Spleen (tissue), 11 donors: Measurements from ENCODE around the gene ALDOB. TPM values are rescaled to one million over a fixed set of nuclear protein-coding genes. Genes with fewer than 3 reads are reported as not detected.

Source experiments
- DNase-seq: peaks from one replicate; pipeline ENCODE4 v3.0.0-alpha.2; 2020
- H3K27ac ChIP-seq, 8 donors: fragments of 200-600 bp; sonication (generic) in 7 of 8; 1 replicate in 4 of 8; 2 replicates in 4 of 8; pipeline versions ENCODE4 v1.5.0 to v1.8.0; 2016 to 2021; ENCODE audit warnings: inconsistent platforms in 4 of 8, mild to moderate bottlenecking in 4 of 8, moderate library complexity in 1 of 8
- H3K27me3 ChIP-seq, 7 donors: fragments of 200-600 bp; sonication (generic) in 6 of 7; replicated peaks in 1 of 7; 1 replicate in 4 of 7; 2 replicates in 3 of 7; pipeline versions ENCODE4 v1.5.0 to v1.8.0; 2016 to 2021; ENCODE audit warnings: inconsistent platforms in 3 of 7, mild to moderate bottlenecking in 1 of 7
- H3K36me3 ChIP-seq, 6 donors: fragments of 200-600 bp; sonication (generic) in 5 of 6; 1 replicate in 4 of 6; 2 replicates in 2 of 6; pipeline versions ENCODE4 v1.5.0 to v1.8.0; 2016 to 2021; ENCODE audit warnings: inconsistent platforms in 2 of 6
- H3K4me1 ChIP-seq, 6 donors: fragments of 200-600 bp; sonication (generic) in 5 of 6; 1 replicate in 3 of 6; 2 replicates in 3 of 6; pipeline versions ENCODE4 v1.5.0 to v1.8.0; 2016 to 2021; ENCODE audit warnings: inconsistent platforms in 3 of 6
- H3K4me3 ChIP-seq, 8 donors: fragments of 200-600 bp; sonication (generic) in 7 of 8; 1 replicate in 4 of 8; 2 replicates in 4 of 8; pipeline versions ENCODE4 v1.5.0 to v1.8.0; 2016 to 2021; ENCODE audit warnings: inconsistent platforms in 4 of 8, mild to moderate bottlenecking in 4 of 8, moderate library complexity in 2 of 8
- H3K9me3 ChIP-seq, 8 donors: fragments of 200-600 bp; sonication (generic) in 7 of 8; 1 replicate in 4 of 8; 2 replicates in 4 of 8; pipeline versions ENCODE4 v1.5.0 to v1.8.0; 2016 to 2021; ENCODE audit warnings: inconsistent platforms in 4 of 8
- POLR2A ChIP-seq, 3 donors: fragments of 450-650 bp; IDR thresholded peaks; one replicate each; pipeline ENCODE4 v1.5.1; 2017; ENCODE audit warnings: antibody characterized with exemption in 3 of 3, mild to moderate bottlenecking in 1 of 3
- POLR2AphosphoS5 ChIP-seq, 3 donors: sonication (generic); formaldehyde crosslinking; IDR thresholded peaks; one replicate each; pipeline ENCODE4 v1.5.1; 2017; ENCODE audit warnings: antibody characterized with exemption in 3 of 3
- WGBS, 5 donors: extraction: QIAGEN DNeasy Blood & Tissue Kit in 3 of 5; methylation state at CpG; one replicate each; pipeline versions ENCODE4 v1.1.5 to v1.1.7; 2013 to 2018; 5-methylcytosine and 5-hydroxymethylcytosine counted together
- intact Hi-C: fragments of 100-400 bp; cut with DNase I; formaldehyde crosslinking; loops from one replicate; pipeline ENCODE4 v1.15.0; 2023; ENCODE audit warnings: low total_unique reads
- polyA plus RNA-seq, 3 donors: library from polyadenylated mRNA; stranded (reverse); fragments of 200-250 nt; gene quantifications; one replicate each; pipeline ENCODE4 v1.2.1, GENCODE V29; 2013
- total RNA-seq, 7 donors: library from RNA; depleted of rRNA in 3 of 7; stranded (reverse); fragments of >200 nt in 3 of 7; fragmentation: NEBNext Ultra II Directional in 4 of 7; extraction: Animal tissue kit (Norgen Biotek cat#: 25700) in 4 of 7; gene quantifications; one replicate each; pipeline versions ENCODE4 v1.1.0 to v1.2.1, GENCODE V29; 2016 to 2021
- TF ChIP-seq, protein P1 (sequence below), 11 experiments: fragments of 200-600 bp in 7 of 11; fragments of 450-650 bp in 4 of 11; sonication (generic) in 4 of 11; IDR thresholded peaks in 8 of 11; conservative IDR thresholded peaks in 3 of 11; 1 replicate in 7 of 11; 2 replicates in 4 of 11; pipeline versions ENCODE4 v1.4.0 to v1.8.0; 2016 to 2021; ENCODE audit warnings: antibody characterized with exemption in 11 of 11, inconsistent platforms in 4 of 11, mild to moderate bottlenecking in 1 of 11
- donor health status: healthy with polysubstance abuse.
- donor health status: DM: no; HTN: no; CAD: no; lungs with moderate emphysema.
- donor health status: DM: no; HTN: no; CAD: no.
- donor health status: Bipolar disorder and iron deficiency.
- donor health status: healthy.
- donor health status: DM: no; HTN: no; CAD: no.
- donor health status: DM: yes; HTN: yes; CAD: no.

The ALDOB gene
- total and polyA plus RNA-seq, 10 donors, result 0.15 to 0.83 (median 0.40) TPM; not detected in 6

DNA sequence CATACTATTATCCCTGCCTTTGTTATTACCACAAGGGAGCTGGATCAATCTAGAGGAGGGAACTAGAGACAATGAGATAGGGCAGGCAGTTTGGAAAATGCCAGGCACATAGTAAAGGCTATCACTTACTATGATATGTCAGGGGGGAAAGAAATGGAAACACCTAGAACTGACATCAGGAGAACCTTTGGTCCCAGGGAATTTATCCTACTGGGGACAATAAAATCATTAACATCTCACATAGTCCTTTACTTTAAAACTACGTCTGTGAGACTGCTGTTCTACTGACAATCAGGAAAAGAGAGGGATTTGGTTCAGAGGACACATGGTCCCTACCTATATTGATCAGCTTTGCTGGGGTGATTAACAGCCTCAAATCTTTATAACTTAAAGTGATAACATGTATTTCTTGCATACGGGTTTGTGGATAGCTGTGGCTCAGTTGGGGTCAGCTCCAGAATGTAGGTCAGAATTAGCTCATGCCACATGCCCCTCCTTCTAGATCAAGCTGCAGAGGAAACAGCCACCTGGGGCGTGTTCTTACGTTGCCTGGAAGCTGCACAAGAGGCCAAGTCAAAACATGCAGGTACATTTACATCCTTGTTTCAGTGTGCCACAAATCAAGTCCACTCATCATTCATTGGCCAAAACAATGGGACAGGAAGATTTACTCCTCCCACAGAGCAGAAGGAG lies 43.9 kb upstream of the ALDOB start:
- no peaks in the 10 kb centered on the region for H3K4me1 ChIP-seq
- no peak overlapping the region for H3K27ac ChIP-seq
- H3K4me3 ChIP-seq, result no peak overlapping the region
- TF ChIP-seq POLR2AphosphoS5 (IDR thresholded peaks at IDR 0.05) (no peak), POLR2A (IDR thresholded peaks at IDR 0.05) (no peak)
- TF ChIP-seq, protein P1, sequence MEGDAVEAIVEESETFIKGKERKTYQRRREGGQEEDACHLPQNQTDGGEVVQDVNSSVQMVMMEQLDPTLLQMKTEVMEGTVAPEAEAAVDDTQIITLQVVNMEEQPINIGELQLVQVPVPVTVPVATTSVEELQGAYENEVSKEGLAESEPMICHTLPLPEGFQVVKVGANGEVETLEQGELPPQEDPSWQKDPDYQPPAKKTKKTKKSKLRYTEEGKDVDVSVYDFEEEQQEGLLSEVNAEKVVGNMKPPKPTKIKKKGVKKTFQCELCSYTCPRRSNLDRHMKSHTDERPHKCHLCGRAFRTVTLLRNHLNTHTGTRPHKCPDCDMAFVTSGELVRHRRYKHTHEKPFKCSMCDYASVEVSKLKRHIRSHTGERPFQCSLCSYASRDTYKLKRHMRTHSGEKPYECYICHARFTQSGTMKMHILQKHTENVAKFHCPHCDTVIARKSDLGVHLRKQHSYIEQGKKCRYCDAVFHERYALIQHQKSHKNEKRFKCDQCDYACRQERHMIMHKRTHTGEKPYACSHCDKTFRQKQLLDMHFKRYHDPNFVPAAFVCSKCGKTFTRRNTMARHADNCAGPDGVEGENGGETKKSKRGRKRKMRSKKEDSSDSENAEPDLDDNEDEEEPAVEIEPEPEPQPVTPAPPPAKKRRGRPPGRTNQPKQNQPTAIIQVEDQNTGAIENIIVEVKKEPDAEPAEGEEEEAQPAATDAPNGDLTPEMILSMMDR (IDR thresholded peaks at IDR 0.05 in 8 of 11, conservative IDR thresholded peaks at IDR 0.05 in 3 of 11), result no peak
- H3K27me3 ChIP-seq, result peaks cover 0 to 22% (median 0%) of the 10 kb centered on the region in 7 donors
- H3K36me3 ChIP-seq, result peaks cover 0 to 10% (median 0%) of the 10 kb centered on the region in 6 donors
- intact Hi-C loops, result no loop called here
- DNase-seq, result no peak
- WGBS, 5 donors, result 64 to 88% (median 76%) methylated on average over 4 of the region's 4 CpGs
- H3K9me3 ChIP-seq, result no peaks in the 10 kb centered on the region

DNA sequence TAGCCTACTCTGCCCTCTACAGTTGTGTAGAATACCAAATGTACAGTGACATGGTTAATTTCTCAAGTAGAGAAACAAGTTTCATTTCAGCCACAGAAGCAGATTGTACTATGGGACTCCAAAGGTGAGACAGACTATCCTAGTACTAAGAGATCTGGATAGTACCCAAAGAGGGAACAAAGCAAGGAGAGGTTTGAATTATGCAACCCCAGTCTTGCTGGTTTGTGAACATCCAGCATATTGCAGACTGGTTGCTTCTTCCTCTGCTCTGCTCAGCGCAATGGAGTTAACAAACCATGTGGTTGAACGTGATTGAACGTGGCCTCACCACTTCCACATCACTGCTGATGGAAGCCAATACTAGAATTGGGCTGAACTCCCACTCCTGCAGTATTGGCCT lies 43.3 kb upstream of the ALDOB start:
- Histone ChIP-seq H3K27ac (no peak overlapping the region), H3K27me3 (peaks cover 0 to 16% (median 0%) of the 10 kb centered on the region in 7 donors), H3K9me3 (no peaks in the 10 kb centered on the region), H3K4me1 (no peaks in the 10 kb centered on the region), H3K36me3 (peaks cover 0 to 10% (median 0%) of the 10 kb centered on the region in 6 donors), H3K4me3 (no peak overlapping the region)
- WGBS, 5 donors, result 43 to 62% (median 51%) methylated on average over 3 of the region's 3 CpGs
- DNase-seq, result no peak
- intact Hi-C loops, result no loop called here
- TF ChIP-seq POLR2AphosphoS5 (IDR thresholded peaks at IDR 0.05) (no peak), POLR2A (IDR thresholded peaks at IDR 0.05) (no peak)
- TF ChIP-seq, protein P1 (IDR thresholded peaks at IDR 0.05 in 8 of 11, conservative IDR thresholded peaks at IDR 0.05 in 3 of 11), result no peak

DNA sequence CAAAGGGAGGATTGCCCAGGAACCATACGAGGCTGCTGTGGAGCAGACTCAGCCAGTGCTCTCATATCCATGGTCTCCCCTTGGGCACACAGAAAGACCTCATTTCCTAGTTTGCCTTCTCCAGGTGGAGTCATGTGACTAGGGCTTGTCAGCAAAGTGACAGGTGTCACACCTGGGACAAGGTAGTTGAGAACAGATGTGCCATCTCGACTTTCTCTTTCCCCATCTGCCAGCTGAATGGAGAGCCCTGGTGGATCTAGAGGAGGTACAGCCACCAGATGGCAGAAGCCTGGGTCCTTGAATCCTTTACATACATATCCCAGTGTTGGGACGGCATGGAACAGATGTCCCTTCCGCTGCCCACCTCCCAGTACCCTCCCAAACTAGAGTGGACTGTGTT lies 42.9 kb upstream of the ALDOB start:
- TF ChIP-seq POLR2AphosphoS5 (IDR thresholded peaks at IDR 0.05), result no peak
- TF ChIP-seq, protein P1 (IDR thresholded peaks at IDR 0.05 in 8 of 11, conservative IDR thresholded peaks at IDR 0.05 in 3 of 11), result no peak
- no peak for TF ChIP-seq POLR2A (IDR thresholded peaks at IDR 0.05)
- H3K27ac ChIP-seq, result no peak overlapping the region
- peaks cover 0 to 10% (median 0%) of the 10 kb centered on the region in 6 donors for H3K36me3 ChIP-seq
- H3K4me1 ChIP-seq, result no peaks in the 10 kb centered on the region
- intact Hi-C loops, result no loop called here
- WGBS, 5 donors, result 82 to 89% (median 86%) methylated on average over 4 of the region's 4 CpGs
- H3K27me3 ChIP-seq, result peaks cover 0 to 15% (median 0%) of the 10 kb centered on the region in 7 donors
- no peak overlapping the region for H3K4me3 ChIP-seq
- no peaks in the 10 kb centered on the region for H3K9me3 ChIP-seq
- no peak for DNase-seq

DNA sequence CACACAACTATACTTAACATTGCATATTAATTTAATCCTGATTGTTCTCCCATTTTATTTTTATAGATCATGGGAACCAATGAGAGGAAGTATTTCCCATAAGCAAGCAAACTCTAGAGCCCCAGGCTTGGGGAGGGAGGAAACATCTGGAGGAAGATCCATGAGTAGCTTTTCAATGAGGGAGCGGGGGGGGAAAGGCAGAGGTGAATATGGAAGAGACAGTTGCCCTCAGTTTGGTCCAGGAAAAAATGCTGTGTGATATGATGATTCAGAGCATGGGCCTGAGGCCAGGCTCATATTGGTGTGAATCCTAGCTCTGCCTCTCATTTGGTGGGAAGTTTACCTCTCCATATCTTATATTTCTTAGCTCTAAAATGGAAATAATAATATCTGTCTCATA lies 42.2 kb upstream of the ALDOB start:
- H3K27me3 ChIP-seq, result peaks cover 0 to 16% (median 0%) of the 10 kb centered on the region in 7 donors
- H3K36me3 ChIP-seq, result peaks cover 0 to 10% (median 0%) of the 10 kb centered on the region in 6 donors
- H3K4me3 ChIP-seq, result no peak overlapping the region
- no peak overlapping the region for H3K27ac ChIP-seq
- no peak for TF ChIP-seq POLR2A (IDR thresholded peaks at IDR 0.05)
- peak in 1 of 3 donors; percentile 14 for TF ChIP-seq POLR2AphosphoS5 (IDR thresholded peaks at IDR 0.05)
- no peaks in the 10 kb centered on the region for H3K9me3 ChIP-seq
- intact Hi-C loops, result no loop called here
- H3K4me1 ChIP-seq, result no peaks in the 10 kb centered on the region
- no peak for DNase-seq
- 61 to 77% (median 71%) methylated on average over 1 of the region's 1 CpG for WGBS, 5 donors
